ENCODE results near the gene YDJC.
"Not testable (repeated sequence)": the region's sequence is repeated elsewhere in the genome, so short reads cannot be mapped to it uniquely, and the experiment has no call there.

Gene YDJC

GRCh38 chr22:21641789-21642583 is 12.2 kb upstream of the YDJC start, which contains the start of gene SDF2L1:
TSS of gene SDF2L1 (plus strand) at chr22:21642302. CDS start at chr22:21642337, 35 bp downstream.
- no peak for TF ChIP-seq CTCF (IDR thresholded peaks at IDR 0.05; ENCODE audit: insufficient read depth, missing control alignments)
- DNase-seq (ENCODE audit: insufficient read length, low spot score) (peak; percentile 99), FAIRE-seq (peak; percentile 41)

GRCh38 chr22:21641417-21641788 is 11.6 kb upstream of the YDJC start:
- FAIRE-seq (no peak), DNase-seq (ENCODE audit: insufficient read length, low spot score) (no peak)
- peak; percentile 19 for TF ChIP-seq CTCF (IDR thresholded peaks at IDR 0.05; ENCODE audit: insufficient read depth, missing control alignments)

GRCh38 chr22:21640810-21641209 is 11.0 kb upstream of the YDJC start:
- no peak for TF ChIP-seq CTCF (IDR thresholded peaks at IDR 0.05; ENCODE audit: insufficient read depth, missing control alignments)
- no peak for DNase-seq (ENCODE audit: insufficient read length, low spot score)
- FAIRE-seq, result no peak

GRCh38 chr22:21639359-21639758 is 9.5 kb upstream of the YDJC start:
- no peak for DNase-seq (ENCODE audit: insufficient read length, low spot score)
- FAIRE-seq, result no peak
- no peak for TF ChIP-seq CTCF (IDR thresholded peaks at IDR 0.05; ENCODE audit: insufficient read depth, missing control alignments)

- FAIRE-seq; DNase-seq (ENCODE audit: insufficient read length, low spot score): not testable (repeated sequence)
These were observed 7.6 kb upstream of the YDJC start for GRCh38 chr22:21637450-21637849.

- DNase-seq (ENCODE audit: insufficient read length, low spot score) (no peak), FAIRE-seq (no peak)
- no peak for TF ChIP-seq CTCF (IDR thresholded peaks at IDR 0.05; ENCODE audit: insufficient read depth, missing control alignments)
These were observed 6.9 kb upstream of the YDJC start for GRCh38 chr22:21636629-21637218.

- no peak for TF ChIP-seq CTCF (IDR thresholded peaks at IDR 0.05; ENCODE audit: insufficient read depth, missing control alignments)
- FAIRE-seq, result no peak
- no peak for DNase-seq (ENCODE audit: insufficient read length, low spot score)
These were observed 6.1 kb upstream of the YDJC start for GRCh38 chr22:21635771-21636510.

All from D721Med (cell line).